GM13976 (cell line): ENCODE results near the gene CFAP161.

Experiments used
- DNase-seq: peaks from one replicate; pipeline ENCODE4 v3.0.0; 2012; ENCODE audit warnings: low spot score
- CTCF ChIP-seq: IDR thresholded peaks from 2 replicates; pipeline ENCODE4 v1.5.1; 2012; ENCODE audit warnings: borderline replicate concordance, mild to moderate bottlenecking; ENCODE audit not compliant: insufficient read depth; ENCODE audit errors: extremely low read depth, missing control alignments, control extremely low read depth
- in situ Hi-C: fragments of 300-500 bp; cut with MboI; formaldehyde crosslinking; loops from one replicate; pipeline ENCODE4 v1.12.0; 2022; ENCODE audit warnings: low sequenced_read_pairs, mixed read lengths, inconsistent platforms; ENCODE audit not compliant: unreplicated experiment

Gene CFAP161

GRCh38 chr15:81183439-81183775, 49.3 kb downstream of the CFAP161 start:
- DNase-seq, result no peak
- in situ Hi-C loops, result no loop called here
- no peak for TF ChIP-seq CTCF

DNA sequence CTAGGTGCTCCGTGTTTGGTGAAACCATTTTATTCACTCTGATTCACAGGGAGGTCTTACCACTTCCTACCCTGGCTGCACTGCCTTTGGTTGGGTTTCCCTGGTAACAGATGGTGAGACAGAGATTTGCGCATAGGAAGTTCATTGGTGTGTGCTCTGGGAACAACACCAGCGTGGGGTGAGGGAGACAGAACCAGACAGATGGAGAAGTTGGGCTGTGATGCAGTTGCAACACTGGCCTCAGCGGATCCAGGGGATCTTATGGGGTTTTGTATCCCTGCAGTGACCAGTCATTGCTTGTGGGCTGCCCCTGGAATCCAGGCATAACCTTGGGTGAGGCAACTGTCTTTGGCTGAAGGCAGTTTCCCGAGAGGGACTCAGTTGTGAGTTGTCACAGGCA, 50.1 kb downstream of the CFAP161 start:
- no peak for DNase-seq
- TF ChIP-seq CTCF, result no peak
- in situ Hi-C loops, result no loop called here

DNA sequence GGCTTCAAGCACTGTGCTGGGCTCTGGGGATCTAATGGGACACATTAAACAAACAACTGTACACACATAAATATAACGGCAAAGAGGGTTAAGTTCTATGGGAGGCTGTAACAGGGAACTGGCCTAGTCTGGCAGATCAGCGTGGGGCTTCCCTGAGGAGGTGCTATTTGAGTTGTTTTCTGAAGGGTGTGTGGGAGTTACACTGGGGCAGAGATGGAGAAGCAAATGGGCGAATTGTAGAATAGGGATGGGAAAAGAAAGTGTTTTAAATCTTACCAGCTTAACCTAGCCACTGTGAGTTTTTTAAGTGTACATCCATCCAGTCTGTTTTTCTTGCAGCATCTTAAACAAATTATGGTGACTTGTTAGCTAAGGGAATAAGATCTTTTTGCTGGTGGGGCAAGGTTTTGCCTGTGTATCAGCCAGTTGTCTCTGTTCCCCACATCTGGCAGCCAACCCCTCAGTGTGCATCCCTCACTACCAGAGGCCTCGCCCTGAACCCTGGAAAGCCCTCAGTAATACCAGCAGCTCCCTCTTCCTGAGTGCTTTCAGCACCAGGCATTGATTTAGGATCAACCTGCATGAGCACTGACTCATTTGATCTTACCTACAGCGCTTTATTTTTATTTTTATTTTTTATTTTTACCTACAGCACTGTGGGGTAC, 51.7 kb downstream of the CFAP161 start:
- no peak for DNase-seq
- TF ChIP-seq CTCF, result no peak
- in situ Hi-C loops, result no loop called here

DNA sequence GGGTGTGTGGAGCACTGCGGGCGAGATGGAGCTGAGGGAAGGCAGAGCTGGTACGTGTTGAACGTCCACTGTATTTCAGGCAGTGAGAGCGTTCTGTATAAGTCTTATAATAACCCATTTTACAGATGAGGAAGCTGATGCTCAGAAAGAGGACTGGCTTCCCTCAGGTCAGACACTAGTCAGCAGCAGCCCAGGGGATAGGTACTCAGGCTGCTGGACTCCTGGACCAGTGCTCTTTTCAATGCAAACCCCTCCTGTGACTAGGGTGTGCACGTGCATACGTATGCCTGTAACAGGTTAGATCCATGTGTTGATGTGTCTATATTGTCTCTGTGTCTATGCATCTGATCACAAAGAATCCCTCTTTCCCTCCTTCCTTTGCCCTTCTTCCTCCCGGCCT, 54.3 kb downstream of the CFAP161 start:
- no peak for DNase-seq
- in situ Hi-C loops, result no loop called here
- no peak for TF ChIP-seq CTCF

DNA sequence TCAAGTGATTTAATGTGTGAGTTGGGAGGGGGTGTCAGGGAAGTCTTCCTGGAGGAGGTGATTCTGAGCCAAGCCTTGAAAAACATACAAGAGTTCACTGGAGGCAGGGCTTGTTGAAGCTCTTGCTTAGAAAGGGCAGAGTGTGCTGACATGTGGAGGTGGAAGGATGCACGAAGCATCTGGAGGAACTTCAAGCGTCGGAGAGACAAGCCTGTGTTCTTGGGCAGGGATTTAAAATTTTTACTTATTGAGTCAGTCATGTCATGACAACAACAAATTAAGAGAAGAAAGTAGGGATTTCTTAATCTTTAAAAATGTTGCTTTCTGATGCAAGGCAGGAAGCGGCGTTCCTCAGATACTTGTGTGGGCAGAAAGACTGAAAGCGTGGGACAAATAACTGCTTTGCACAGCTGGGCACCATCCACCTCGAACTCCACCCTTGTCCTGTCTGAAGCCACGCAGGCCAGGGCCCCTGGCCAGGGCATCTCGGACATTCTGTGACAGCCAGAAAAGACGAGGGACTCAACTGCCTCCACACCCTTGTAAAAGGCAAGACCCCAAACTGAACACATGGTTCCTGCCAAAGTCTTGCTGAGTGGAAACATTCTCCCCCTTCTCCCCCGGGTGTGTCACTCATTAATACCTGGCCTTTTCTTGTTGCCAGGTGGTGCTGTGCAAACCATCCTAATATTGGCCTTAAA, 55.7 kb downstream of the CFAP161 start:
- DNase-seq, result no peak
- in situ Hi-C loops, result no loop called here
- no peak for TF ChIP-seq CTCF

DNA sequence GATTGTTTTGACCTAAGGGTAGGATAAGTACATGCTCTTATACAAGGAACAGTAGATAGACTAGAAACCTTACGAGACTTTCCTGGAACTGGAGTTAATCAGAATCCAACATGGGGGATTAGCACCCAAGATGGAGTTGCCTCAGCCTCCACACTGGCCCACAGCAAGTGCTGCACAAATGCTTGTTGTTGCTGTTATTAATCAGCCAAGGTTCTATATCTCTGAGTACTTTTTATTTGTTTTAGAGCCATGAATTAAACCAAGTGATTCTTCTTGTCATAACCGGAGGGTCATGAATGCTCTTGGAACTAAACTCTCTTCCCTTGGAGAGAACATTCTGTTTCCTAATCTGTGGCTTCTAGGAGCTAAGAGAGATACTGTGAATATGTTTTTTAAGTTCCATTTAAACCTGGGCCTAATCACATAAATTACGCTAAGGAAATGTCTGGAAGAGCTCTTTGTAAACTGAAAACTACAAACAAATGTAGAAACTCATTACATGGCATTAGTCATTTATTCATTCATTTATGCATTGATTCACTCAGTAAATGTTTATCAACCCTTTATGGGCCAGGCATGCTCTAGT, 56.9 kb downstream of the CFAP161 start:
- no peak for DNase-seq
- TF ChIP-seq CTCF, result no peak
- in situ Hi-C loops, result no loop called here
